ENCODE results near the gene POU6F2.
"Not testable (repeated sequence)": the region's sequence is repeated elsewhere in the genome, so short reads cannot be mapped to it uniquely, and the experiment has no call there.

Gene POU6F2

DNA sequence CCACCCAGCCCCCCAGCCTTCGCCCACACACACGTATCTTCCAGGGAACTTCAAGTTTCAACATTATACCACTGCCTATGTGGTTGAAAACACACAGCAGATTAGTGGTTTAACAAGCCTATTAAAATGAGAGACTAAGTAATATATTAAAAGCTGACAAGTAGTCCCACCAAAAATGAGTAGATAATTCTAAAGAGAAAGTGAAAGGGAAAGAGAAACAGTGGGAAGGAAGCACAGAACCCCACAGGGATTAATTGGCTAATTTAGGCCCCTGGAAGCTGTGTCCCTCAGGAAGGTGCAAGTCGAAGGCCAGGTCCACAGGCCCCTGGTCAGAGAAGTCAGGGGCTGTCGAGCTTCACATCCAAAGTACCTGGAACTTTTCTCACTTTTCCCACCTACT lies 378.0 kb downstream of the POU6F2 start:
- no peak for DNase-seq (ENCODE audit: low read depth)

DNA sequence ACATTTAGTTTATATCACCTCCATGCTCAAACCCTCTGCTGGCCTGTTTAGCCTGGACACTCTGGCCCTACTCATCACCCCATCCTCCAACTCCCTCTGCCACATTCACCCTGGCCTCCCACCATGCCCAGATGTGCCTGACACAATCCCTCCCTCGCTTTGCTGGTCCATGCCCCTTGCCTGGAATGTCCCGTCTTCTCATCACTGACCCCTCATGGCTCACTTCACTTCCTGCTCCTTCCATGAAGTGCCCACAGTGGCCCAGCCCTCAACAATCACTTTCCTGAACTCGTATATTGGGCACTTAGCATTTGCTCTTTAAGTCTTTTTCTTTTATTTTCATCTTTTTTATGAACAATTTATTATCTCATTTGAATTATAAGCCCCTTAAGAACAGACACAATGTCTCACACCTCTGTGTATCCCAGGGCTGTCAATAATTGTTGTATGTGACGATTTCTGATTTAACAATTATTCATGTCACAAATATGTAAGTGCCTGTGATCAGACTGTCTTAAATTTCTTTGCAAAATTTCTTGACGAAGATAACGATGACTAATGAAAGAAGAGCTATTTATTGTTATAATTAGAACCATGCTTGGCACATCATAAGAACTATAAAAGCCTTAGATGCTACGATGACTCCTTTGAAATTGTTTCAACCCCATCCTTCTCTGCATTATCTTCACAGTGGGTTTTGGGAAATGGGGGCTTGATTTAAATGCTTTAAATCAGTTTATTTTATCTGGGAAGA lies 378.6 kb downstream of the POU6F2 start:
- DNase-seq (ENCODE audit: low read depth) = no peak

DNA sequence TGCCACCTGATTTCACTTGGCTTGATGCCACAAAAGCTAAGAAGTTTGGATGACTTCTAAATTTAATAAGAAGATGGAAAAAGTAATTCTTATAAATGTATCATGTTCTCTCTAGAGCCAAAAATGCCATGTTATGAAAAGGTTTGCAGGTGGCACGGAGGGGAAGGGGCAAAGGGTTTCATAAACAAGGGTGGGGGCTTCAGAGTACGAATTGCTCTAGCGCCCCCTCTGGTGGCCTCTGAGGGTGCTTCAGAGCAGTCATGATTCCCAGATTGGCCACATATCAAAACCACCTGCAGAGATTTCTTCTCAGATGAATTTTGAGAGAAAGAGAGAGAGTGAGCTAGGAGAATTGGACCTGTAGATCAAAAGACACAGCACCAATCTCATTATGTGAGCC lies 379.9 kb downstream of the POU6F2 start:
- no peak for DNase-seq (ENCODE audit: low read depth)

DNA sequence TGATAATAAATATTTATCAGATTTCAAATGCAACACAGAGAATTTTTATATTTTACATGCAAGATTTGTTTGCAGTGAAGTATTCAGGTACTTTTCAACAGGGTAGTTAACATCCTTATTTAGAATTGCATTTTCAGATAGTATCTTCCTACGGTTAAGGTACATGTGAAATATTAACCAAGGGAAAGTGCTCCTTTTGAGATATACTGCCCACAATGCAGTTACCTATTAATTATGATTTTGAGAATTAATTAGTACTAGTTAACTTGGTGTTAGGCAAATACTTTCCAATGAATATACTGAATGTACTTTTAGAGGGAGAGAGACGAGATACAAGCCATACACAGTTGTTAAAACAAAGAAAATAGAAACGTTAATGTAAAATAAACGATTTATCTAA lies 382.3 kb downstream of the POU6F2 start:
- DNase-seq (ENCODE audit: low read depth) = no peak

DNA sequence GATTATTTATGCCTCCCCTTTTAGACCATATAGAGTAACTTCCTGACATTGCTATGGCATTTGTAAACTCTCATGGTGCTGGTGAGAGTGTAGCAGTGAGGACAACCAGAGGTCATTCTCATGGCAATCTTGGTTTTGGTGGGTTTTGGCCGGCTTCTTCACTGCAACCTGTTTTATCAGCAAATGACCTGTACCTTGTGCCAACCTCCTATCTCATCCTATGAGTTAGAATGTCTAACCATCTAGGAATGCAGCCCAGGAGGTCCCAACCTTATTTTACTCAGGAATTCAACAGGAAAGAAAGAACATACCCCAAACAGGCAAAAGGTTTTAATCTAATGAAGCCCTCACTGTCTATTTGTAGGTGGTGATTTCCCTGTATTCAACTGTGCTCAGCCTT lies 383.1 kb downstream of the POU6F2 start:
- DNase-seq (ENCODE audit: low read depth) = no peak

DNA sequence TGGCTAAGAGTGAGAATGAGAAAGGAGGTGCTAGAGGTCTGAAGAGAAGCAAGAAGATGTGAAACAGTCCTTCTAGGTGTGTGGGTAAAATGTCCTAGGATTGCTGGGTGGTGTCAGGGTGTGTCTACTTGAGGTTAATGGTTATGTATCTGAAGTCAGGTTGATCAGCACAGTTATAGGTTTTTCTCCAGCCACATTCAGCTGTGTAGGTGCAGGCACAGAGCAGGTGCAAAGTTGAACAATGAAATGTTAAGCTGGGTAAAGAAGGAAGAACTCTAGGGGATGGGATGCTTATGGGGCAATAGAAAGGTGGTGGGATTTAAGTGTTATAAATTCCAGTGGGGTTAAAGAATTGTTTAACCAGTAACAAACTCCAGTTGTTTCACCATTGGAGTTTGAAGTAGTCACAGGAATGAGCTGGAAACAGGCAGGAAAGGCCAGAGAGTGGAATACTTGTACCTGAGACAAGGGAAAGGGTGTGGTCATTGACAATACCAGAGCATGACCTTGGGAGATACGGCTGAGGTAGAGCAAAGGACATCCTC lies 388.1 kb downstream of the POU6F2 start:
- DNase-seq (ENCODE audit: low read depth) = no peak

DNA sequence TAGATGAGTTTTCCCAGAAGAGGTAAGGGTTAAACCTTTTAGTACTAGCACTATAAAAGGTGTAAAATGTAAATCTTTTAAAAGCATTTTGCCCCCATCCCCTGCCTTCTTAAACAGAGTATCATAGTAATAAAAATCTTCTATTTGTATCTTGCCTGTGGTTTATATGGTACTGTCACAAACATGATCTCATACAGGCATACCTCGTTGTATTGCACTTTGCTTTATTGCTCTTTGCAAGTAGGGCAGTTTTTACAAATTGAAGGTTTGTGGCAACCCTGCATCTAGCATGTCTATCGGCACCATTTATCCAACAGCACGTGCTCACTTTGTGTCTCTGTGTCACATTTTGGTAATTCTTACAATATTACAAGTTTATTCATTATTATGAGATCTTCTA lies 389.7 kb downstream of the POU6F2 start:
- DNase-seq (ENCODE audit: low read depth) = no peak

DNA sequence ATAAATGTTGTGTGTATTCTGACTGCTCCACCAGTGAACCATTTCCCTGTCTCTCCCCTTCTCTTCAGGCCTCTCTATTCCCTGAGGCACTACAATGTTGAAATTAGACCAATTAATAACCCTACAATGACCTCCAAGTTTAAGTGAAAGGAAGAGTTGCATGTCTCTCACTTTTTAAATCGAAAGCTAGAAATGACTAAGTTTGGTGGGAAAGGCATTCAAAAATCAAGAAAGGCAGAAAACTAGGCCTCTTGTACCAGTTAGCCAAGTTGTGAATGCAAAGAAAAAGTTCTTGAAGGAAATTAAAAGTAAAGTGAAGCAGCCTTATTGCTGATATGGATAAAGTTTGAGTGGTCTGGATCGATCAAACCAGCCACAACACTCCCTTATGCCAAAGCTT lies 390.2 kb downstream of the POU6F2 start:
- no peak for DNase-seq (ENCODE audit: low read depth)

DNA sequence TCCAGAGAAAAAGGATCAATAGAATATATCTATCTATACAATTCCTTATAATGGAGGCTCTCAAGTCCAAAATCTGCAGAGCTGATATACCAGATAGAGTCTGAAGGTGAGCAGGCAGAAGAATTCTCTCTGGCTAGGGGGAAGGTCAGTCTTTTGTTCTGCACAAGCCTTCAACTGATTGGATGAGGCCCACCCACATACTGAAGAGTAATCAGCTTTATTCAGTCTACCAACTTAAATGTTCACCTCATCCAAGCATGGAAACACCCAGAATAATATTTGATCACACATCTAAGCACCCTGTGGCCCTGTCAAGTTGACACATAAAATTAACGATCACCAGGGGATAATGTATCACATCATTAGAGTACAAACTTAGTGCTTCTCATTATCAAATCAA lies 394.7 kb downstream of the POU6F2 start:
- DNase-seq (ENCODE audit: low read depth) = no peak

DNA sequence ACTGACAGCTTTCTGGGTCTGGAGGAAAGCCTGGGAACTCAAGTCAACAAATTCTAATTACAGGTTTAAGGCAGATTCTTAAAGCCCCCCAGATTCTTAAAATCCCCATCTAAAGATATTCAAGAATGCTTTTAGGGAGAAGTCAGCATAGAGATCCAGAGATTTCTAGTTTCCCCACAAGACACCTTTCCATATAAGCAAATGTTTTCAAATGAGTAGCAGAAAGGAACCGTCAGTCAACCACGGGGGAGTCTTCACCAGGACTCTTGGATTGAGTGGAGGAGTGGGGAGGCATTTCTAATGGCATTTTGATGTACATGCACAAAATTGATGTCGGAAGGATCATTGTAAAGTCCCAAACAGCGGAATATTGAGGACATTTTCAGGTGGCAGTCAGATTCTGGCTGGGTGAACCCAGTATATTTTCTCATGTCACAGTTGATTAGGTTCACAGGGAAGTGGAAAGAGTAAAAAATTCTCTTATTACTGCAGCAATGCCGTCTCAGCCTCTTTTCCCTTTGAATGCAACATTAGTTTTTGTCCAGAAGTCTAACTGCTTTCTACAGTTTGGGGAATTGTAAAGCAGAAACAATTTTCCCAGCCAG lies 396.8 kb downstream of the POU6F2 start:
- no peak for DNase-seq (ENCODE audit: low read depth)

DNA sequence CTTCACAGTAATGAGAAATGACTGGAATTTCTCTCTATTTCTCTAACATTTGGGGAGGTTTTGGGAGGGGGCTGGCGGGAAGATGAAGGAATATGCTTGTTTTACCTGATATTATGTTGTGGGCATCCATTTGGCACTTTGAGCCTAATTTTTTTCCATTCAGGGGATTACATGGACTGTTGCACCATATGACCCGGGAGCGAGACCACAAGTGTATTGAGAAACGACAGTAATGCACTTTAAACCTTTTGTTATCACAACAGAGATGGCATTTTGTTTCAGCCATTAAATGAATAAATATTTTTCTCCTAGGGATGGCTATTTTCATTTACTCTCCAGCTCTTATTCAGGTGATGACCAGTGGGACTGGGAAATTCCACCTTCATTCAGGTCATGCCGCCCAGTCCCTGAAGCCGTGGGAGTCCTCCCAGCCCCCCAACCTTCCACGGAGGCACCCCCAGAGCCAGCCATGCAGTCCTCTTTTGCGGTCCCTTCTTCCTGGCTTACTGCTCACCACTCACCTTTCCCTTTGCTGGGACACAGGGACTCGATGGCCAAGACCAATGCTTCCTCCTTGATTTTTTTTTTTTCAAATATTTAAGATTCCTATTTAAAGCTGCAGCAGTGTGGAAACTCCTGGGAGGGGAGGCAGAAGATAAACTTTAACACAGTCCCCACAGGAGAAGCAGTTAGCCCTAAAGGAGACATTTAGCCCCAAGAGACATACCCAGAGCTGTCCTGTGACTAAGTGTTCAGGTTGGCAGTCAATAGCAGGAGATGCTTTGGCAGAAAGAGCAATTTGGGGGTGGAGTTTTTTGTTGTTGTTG lies 397.6 kb downstream of the POU6F2 start:
- DNase-seq (ENCODE audit: low read depth) = no peak

DNA sequence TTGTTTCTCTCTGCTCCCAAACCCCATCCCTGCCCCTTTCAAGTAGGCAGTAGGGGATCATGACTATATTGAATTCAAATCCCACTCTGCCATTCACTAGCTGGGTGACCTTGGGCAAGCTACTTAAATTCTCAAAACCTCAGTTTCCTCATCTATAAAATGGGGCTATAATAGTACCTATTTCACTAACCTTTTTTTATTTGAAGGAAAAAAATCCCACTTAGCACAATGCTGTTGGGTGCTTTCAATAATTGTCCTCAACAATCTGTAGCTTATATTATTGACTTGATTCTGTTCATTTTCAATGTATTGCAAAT lies 398.1 kb downstream of the POU6F2 start:
- no peak for DNase-seq (ENCODE audit: low read depth)

DNA sequence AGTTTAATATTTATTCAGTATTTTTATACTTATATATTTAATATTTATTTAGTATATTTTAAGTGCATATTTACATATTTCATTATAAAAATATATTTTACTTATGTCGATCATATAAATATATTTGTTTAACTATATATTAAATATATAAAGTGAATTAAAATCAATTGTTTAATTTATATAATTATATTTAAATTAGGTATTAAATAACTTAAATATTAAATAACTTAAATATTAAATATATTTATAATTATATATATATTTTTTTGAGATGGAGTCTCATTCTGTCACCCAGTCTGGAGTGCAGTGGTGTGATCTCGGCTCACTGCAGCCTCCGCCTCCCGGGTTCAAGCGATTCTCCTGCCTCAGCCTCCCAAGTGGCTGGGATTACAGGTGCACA lies 399.2 kb downstream of the POU6F2 start:
- DNase-seq (ENCODE audit: low read depth) = not testable (repeated sequence)

DNA sequence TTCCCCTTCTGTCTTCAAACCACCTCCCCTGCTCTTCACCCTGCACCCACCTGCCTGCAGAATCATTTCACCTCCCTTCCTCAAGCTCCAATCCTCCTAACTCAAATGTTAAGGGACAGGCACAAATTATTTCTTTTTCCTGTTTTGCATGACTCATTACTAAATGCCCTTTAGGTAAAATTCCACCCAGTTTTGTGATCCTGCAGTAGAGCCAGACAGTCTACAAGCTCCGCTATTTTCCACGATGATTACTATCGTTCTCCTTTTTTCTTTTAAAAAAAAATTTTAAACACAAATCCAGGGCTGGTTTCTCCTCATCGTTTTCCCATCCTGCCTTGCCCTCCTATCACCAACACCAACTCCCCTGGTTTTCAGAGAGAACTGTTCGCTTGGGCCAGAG lies 401.7 kb downstream of the POU6F2 start:
- no peak for DNase-seq (ENCODE audit: low read depth)

DNA sequence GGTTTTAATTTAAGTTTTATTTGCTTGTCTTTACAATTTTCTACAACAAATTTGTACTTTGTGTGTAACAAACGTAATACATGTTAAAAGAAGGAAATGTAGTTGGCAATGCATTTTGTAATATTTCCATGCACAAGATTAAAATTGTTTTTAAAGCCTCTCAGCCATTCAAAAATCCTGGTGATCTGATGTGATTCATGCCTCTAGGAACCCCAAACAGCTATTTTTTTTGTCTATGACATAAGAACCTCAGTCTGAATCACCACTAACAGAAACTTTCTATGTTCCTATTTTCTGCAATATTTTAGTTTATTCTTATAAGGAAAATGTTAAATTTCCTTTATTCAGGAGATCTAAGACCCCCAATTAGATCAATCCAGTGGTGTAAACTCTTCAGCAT lies 405.4 kb downstream of the POU6F2 start:
- no peak for DNase-seq (ENCODE audit: low read depth)

DNA sequence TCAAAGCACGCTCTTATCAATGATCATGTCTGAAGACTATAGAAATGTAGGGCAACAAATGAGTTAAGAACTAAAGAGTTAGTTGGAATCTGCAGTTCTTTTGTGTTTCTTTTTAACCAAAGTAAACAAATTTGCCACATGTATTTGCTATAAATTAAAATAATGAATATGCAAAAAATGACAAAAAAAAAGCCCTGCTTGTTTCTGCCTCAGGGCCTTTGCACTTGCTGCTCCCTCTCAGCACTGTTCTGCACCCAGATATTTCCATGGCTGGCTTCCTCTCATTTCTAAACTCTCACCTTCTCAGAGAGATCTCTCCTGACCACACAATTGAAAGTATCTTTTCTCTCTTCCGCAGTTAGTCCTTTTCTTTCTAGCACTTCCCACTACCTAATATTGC lies 406.7 kb downstream of the POU6F2 start:
- DNase-seq (ENCODE audit: low read depth) = no peak

DNA sequence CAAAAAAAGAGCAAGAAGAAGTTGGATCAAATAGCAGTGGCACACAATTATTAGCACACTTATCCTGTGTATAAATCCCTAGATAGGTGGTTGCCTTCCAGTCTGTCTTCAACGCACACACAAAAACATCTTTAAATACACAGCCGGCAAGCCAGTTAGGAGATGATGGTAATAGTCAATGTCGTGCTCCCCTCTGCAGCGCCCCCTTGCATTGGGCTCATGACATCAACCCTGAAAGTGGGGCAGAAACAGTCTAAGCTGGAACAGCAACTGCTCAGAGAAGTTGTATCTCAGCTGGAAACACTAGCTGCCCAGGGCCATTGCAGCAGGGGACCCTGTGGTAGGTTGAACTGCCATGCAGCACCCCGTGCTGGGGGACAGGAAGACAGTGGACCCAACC lies 409.0 kb downstream of the POU6F2 start:
- DNase-seq (ENCODE audit: low read depth) = no peak

DNA sequence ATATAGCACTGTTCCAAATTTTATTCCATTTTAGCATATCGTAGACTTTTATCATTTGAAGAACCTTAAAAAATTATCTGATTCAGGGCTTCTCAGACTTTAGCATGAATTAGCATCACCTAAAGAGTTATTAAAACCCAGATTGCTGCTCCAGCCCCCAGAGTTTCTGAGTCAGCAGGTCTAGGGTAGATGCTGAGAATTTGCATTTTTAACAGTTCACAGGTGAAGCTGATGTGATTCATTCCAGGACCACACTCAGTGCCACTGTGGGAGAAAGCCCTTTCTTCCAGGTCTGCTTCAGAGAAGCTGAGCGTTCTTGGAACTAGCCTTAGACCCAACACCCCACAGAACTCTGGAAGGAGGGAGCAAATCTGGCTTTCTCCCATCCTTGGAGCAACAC lies 414.4 kb downstream of the POU6F2 start:
- no peak for DNase-seq (ENCODE audit: low read depth)

DNA sequence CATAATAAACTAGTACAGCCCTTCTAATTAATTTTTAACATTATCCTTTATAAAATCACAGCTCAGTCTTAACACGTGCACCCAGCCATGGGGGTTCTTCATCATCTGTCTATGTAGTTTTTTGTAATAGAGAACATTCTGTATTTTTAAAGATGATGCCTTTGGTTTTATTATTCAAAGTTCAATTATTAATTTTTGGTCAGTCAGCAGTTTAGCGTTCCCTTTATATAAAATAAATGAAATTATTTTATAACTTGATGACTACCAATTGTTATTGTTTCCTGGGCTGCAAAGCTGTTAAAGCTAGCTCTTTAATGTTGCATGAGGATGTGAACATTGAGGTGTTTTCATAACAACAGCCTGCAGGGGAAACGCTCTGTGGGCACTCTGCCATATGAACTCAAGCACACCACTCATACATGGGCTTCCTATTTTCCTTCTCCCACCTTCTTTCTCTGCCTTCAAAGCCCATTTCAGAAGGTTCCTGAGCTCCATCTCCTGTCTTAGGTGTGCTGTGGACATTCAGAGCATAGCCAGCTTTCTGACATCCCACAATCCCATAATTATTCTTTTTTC lies 416.5 kb downstream of the POU6F2 start:
- no peak for DNase-seq (ENCODE audit: low read depth)

DNA sequence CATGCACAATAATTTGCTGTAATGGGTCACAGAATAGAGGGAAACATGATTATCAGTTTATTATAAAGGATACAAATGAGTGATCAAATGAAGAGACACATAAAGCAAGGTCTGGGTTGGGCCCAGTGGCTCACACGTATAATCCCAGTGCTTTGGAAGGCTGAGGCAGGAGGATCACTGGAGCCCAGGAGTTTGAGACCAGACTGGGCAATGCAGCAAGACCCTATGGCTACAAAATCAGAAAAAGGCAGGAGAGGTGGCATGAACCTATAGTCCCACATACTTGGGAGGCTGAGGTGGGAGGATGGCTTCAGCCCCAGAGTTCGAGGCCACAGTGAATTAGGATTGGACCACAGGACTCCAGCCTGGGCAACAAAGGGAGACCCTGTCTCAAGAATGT lies 421.7 kb downstream of the POU6F2 start:
- no peak for DNase-seq (ENCODE audit: low read depth)

DNA sequence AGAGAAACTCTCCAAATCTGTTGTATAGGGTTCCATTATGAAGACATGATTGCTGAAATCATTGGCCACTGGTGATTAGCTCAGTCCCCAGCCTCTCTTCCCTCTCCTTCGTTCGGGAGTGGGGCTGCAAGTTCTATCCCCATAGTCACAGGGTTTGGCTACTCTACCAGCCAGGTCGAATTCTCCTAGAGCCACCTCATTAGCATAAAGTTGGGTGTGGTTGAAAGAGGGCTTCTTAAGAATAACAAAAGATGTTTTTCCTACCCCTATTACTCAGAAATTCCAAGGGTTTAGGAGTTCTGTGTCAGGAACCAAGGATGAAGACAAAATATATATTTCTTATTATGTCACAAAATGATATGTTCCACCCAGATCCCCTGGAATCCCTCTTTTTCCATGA lies 422.3 kb downstream of the POU6F2 start:
- DNase-seq (ENCODE audit: low read depth) = no peak

DNA sequence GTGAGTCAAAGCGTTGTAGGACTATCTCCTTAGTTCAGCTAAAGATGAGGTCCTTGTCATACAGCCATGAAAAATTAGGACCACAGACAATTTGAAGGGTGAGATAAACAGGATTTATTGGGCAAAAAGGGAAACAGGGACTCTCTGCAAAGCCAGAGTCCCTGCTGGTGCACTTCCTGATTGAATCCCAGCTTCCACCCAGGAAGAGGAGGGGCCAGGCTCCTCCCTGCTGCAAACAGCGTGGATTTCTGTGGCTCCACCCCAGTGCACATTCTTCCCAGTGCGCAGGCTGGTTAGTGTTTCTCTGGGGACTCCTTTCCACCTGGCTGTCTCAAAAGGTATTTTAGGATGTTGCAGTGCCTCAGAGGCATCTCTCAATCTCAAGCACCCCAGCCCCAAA lies 423.1 kb downstream of the POU6F2 start:
- no peak for DNase-seq (ENCODE audit: low read depth)

DNA sequence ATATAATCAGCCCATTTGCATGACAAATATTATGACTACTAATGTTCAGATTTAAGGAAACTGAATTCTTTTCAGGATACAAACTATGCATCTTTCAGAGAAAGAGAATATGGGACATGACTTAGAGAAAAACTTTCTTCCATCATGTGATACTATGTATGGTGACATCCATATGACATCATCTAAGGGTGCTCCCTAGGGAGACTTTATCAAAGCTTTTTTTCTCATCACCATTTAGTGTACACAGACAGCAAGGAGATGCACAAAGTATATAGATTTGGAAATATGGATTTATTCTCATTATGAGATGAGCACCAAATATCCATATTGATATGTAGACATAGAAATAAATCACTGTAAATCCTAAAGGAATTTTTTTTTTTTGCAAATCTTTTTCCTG lies 424.3 kb downstream of the POU6F2 start:
- no peak for DNase-seq (ENCODE audit: low read depth)
